ENCODE measurements around the gene FADS6.
"Not testable (repeated sequence)": the region's sequence is repeated elsewhere in the genome, so short reads cannot be mapped to it uniquely, and the experiment has no call there.

FADS6 gene

DNA sequence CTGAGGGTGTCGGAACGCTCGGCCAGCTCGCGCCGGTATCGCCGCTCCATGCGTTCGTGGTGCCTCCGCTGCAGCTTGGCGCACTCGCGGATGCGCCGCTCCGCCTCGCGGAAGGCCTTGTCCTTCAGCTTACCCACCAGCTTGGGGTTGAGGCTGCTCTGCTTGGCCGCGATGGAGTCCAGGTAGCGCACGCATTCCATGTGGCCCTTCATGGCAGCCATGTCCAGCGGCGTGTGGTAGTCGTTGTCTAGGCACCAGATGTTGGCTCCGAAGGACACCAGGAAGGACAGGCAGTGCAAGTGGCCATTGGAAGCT lies 26.8 kb upstream of the FADS6 start:
- DNase-seq, result no peak

DNA sequence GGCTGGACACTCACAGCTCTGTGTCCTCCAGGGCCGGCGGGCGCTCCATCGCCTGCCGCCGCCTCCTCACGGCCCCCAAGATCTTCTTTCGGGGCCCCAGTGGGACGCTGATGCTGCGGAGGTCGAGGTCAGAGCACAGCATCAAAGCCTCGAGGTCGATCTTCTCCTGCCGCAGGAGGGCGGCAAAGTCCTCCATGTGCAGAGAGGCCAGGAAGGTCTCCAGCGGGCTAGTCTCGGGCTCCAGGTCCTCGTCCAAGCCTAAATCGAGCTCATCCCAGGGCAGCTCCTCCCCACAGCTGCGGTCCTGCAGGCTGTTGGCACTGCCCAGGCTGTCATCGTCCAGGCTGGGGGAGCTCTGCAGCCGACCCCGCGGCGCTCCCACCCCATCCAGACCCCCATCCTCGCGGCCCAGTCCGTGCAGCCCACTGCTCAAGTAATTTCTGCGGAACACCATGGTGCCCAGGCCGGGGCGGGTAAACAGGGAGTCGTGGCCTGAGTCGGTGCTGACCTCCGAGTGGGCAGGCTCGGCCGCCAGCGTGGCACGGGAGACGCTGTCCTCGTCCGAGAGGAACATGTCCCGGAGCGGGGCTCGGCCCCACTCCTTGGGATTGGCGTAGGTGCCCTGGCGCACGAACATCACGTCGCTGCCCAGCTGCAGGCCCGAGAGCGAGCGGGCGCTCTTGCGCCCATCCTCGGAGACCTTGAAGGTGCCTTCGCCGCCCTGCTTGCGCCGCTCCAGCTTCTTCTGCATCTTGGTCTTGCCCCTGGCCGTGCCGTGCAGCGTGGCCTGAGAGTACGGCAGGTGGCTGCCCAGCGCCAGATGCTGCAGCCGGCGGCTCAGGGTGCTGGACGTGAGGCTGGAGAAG lies 26.2 kb upstream of the FADS6 start:
- no peak for DNase-seq

- DNase-seq, result no peak
Measured at GRCh38 chr17:74918906-74919305, 25.5 kb upstream of the FADS6 start.

- no peak for DNase-seq
Measured at GRCh38 chr17:74917430-74917829, 24.0 kb upstream of the FADS6 start.

GRCh38 chr17:74916851-74917199 lies 23.4 kb upstream of the FADS6 start:
- no peak for DNase-seq

DNA sequence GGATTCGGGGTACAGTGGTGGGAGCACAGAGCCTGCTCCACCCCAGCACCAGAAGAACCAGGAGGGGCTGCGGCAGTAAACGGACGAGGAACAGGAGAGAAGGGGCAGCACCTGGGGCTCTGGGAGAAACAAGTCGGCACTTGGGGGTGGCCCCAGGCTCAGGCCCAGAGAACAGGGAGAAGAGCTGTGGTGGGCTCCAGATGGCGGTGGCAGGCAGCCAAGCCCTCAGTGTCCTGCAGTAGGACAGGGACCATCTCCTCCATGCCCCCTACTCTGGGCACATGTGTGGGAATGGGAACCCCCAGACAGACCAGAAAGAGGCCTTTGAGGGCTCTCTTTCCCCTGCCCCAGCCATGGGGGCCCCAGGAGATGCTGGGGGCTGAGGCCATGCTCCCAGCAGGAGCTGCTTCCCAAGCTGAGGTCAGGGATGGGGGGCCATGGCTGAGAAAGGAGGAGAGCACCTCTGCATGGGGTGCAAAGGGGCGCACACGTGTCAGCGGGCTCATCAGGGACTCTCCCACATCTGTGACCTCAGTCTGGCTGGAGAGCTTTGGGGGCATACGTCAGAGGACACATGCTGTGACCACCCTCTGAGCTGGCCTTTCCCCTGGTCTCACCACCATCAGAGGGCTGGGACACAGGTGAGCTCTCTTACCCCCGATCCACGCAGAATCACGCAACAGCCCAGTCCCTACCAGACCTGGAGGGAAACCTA lies 22.9 kb upstream of the FADS6 start:
- DNase-seq, result no peak

DNA sequence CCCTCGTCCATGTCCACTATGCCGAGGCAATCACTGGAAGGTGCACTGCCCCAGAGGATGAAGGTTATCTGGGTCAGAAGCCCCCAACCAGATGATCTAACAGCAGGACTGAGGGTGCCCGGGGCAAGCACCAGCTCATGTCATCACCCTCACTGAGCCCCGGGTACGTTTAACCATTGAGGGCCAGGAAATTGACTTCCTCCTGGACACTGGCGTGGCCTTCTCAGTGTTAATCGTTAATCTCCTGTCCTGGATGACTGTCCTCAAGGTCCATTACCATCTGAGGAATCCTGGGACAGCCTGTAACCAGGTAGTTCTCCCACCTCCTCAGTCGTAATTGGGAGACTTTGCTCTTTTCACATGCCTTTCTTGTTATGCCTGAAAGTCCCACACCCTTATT lies 18.0 kb upstream of the FADS6 start:
- DNase-seq, result not testable (repeated sequence)

GRCh38 chr17:74909097-74909496 lies 15.7 kb upstream of the FADS6 start:
- DNase-seq, result not testable (repeated sequence)

DNA sequence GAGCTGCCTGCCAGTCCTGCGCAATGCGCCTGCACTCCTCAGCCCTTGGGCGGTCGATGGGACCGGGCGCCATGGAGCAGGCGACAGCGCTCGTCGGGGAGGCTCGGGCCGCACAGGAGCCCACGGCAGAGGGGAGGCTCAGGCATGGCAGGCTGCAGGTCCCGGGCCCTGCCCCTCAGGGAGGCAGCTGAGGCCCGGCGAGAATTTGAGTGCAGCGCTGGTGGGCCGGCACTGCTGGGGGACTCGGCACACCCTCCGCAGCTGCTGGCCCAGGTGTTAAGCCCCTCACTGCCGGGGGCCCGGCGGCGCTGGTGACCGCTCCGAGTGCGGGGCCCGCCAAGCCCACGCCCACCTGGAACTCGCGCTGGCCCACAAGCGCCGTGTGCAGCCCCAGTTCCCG lies 13.6 kb upstream of the FADS6 start:
- no peak for DNase-seq

- not testable (repeated sequence) for DNase-seq
Measured at GRCh38 chr17:74906214-74906793, 12.9 kb upstream of the FADS6 start.

DNA sequence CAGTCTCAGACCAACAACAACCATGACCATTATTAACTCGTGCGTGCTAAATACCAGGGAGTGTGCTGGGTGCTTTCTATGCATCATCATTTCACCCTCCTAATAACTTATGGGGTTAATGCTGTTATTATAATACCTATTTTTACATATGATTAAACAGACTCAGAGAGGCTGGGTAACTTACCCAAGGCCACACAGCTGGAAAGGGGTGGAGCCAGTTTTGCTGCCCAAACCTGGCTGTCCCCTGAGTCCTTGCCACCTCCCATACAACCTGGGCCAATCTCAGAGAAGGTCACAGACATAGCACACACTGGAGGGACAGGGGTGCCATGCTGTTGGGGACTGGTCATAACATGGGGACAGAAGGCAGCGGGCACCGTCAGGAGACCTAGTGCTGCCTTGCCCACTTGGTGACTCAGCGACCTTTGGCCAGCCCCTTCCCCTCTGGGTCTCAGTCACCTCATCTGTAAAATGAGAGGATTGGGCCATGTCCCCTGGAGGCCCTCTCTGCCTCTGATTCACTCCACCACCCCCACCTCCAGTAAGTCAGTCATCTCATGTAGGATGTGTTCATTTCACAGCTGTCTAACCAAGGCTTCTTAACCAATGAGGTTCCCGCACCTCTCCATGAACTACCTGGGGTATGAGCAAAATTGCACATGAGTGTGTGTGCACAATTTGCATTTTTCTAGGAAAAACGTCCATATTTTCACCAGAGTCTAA lies 11.4 kb upstream of the FADS6 start:
- no peak for DNase-seq

DNA sequence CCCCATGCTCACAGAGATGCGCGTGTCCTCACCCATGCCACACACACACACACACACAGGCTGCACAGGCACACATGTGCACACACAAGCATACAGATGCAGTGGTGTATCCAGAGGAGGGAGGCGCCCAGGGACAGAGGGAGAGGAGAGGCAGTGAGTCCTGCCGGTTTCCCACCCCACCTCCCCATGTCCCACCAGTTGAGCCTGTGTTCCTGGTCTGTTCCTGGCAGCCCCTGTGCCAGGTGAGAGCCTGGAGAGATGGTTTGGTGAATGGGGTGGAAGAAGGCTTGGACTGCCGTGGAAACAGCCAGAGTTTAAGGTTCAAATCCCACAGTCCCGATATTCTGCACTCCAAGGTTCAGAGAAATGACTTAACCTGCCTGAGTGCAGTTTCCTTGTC lies 10.2 kb upstream of the FADS6 start:
- no peak for DNase-seq

DNA sequence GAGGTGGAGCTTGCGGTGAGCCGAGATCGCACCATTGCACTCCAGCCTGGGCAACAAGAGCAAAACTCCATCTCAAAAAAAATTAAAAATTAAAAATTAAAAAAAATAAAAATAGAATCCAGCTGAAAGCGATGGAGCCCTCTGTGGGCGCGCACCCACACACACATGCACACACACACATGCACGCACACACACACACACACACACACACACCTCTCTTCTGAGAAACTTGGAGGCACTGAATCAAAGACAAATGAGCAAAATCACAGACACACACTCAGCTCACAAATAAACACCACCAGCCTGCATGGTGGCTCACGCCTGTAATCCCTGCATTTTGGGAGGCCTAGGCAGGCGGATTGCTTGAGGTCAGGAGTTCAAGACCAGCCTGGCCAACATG lies 9.6 kb upstream of the FADS6 start:
- no peak for DNase-seq

DNA sequence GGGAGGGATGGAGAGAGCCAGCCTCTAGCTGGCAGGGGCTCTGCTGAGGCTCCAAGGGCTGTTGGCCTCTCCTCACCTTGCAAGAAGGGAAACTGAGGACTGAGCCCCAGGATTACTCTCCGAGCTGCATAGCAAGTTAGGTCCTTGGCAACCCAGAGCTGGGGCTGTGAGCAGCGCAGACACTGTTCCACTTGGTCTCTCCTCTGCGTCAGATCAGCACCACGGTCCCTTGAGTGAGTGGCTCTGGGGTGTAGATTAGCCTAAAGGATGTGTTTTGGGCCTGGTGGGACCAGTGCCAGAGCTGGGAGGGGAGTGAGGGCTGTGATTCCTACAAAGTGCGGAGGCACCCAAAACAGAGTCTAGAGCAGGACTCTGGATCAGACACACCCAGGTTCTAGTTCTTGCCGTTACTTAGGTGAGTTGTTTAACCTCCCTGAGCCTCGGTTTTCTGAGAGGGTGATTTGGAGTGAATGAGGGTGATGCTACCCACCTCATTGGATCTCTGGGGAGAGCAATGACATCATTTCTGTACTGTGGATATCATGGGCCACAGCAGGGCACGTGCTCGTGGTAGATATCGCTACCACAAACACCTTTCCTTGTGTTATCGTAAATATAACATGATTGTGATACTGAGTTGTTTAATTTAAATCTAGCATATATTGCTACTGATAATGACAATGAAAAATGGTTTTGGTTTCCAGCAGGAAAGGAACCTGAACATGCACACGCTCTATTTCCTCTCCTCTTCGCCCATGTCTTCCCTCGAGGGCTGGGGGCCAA lies 8.1 kb upstream of the FADS6 start:
- no peak for DNase-seq

DNA sequence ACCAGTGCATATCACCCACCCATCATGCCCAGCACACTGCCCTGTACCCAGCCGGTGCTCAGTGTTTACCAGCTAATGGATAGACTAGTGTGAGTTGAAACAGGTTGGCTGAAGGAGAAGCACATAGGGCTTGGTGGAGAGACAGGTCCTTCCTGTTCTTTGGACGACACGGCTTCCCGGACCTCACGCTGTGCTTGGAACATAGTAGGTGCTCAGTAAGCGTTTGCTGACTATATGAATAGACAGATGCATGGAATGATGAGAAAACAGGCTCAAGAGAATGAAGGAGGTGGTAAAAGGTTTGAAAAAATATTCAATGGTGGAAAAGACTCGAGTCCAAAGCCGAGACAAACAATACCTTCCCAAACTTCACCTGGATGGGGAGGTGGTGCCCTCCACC lies 6.8 kb upstream of the FADS6 start:
- no peak for DNase-seq

DNA sequence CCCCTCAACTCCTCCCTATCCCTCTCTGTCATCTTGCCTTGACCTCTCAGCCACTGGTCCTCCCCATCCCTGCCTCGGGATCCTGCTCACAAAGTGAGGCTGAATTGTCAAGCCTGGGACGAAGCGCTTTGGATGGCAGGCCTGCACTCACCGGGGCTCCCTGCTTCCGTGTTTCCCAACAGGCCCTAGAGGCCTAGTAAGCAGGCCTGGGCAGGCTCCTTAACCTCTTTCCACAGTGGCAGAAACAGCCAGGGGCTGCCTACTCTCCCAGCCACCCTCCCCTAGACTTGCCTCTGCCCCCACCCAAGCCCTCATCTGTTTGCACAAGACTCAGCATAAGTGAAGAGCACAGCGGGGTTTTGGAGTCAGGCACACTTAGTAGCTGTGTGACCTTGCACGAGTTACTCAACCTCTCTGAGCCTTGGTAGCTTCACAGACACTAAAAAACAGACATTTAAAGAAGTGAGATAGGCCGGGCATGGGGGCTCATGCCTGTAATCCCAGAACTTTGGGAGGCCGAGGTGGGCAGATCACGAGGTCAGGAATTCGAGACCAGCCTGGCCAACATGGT lies 5.0 kb upstream of the FADS6 start:
- DNase-seq, result no peak

DNA sequence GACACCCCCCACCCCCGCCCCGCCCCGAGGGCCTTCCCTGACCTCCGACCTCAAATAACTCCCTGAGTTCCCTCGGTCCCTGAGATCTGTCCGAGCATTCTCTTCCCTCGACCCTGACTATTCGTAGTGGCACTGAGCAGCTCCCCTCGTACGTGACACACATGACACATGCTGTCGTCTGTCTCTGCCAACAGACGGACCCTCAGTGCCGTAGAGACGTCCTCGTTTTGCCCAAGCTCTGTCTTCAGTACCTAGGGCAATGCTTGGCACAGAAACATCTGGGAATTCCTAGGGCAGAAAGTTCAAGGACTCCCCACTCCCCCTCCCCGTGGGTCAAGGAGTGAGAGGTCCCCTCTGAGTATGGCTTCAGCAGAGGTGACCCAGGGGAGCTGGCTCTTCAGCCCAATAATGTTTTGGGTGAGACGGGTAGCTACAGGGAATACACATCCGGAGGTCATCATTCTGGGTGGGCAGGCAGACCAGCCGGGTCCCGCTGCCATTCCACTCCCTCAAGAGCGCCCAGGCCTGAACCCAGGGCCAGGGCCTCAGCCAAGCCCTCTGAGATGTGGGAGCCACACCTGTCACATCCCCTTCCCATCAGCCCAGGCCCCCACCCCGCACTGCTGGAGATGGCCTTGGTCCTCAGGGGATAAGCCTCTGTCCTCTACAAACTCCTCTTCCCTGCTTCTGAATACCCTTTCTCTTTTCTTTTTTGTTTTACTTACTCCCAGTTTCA lies 671 bp upstream of the FADS6 start:
- DNase-seq, result no peak

DNA sequence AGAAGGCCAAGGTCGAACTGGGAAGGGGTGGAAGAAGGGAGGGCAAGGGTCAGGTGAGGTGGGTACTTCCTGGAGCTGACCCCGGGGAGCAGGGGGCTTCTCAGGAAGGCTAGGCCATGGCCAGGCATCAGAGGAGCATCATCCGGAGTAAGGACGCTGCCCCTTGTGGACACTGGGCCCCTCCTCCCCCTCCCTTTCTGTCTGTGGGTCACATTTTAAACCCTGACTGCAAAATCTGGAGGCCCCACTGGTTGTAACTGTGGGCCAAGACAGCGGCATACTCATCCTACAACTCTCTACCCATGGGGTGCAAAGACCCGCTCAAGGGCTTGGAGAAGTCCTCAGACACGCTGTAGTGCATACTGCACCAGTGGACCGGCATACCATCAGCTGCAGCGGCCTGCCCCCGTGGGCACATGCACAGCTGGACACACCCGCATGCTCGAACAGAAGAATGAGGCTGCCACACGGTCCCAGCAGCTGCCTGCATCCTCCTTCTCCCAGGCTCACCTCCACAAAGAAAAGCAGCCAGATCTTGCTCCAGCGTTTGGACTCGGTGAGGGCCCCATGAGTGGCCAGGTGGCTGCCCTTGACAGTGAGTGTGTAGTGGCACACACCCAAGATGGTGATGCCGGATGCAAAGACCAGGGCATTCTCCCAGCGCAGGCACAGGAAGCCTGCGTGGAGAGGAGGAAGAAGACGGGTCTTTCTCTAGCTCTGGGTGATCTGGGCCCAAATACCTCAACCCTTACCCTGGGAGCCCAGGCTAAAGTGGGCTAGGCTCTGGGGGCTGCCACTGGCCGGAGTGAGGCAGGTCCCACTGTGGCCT lies 1.2 kb downstream of the FADS6 start:
- DNase-seq, result no peak

GRCh38 chr17:74890554-74890953 lies 2.9 kb downstream of the FADS6 start:
- no peak for DNase-seq

GRCh38 chr17:74888469-74888868 lies 5.0 kb downstream of the FADS6 start:
- DNase-seq, result no peak

DNA sequence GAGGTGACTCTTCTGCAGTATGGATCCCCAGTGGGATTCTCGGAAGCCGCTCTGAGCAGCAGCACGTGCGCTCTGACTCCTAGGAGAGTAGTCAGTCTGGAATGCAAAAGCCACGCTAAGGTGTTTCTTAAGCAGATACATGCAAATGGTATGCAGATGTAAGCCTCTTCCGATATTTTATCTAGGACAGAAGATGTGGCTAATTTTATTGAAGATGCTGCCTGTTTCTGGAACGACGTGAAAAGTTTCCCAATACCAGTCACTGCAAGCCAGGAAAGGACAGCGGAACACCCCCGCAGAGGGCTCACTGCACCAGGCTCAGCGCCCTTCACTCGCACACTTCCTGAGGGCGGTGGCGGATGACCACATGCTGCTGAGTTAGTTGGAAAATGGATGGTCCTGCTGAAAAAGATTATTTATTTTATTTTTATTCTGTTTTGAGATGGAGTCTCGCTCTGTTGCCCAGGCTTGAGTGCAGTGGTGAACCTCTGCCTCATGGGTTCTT lies 10.1 kb downstream of the FADS6 start:
- no peak for DNase-seq

Measured in NCI-H2081 treated with DMSO at 0.1 percent for 48 hours (cell line).